GM21528 (cell line): ENCODE measurements around the gene PSD2.

Experiments used
- ATAC-seq: cut with Tn5 transposase; IDR thresholded peaks from one replicate; pipeline ENCODE4 v1.9.1; 2021; ENCODE audit warnings: mild to moderate bottlenecking, moderate library complexity; ENCODE audit not compliant: unreplicated experiment, low FRiP score

Gene PSD2

GRCh38 chr5:139872052-139872766 lies 76.6 kb downstream of the PSD2 start:
- ATAC-seq = no peak

- no peak for ATAC-seq
These were observed 77.5 kb downstream of the PSD2 start for GRCh38 chr5:139872851-139873794.

GRCh38 chr5:139875957-139876356 lies 80.3 kb downstream of the PSD2 start:
- ATAC-seq = no peak

DNA sequence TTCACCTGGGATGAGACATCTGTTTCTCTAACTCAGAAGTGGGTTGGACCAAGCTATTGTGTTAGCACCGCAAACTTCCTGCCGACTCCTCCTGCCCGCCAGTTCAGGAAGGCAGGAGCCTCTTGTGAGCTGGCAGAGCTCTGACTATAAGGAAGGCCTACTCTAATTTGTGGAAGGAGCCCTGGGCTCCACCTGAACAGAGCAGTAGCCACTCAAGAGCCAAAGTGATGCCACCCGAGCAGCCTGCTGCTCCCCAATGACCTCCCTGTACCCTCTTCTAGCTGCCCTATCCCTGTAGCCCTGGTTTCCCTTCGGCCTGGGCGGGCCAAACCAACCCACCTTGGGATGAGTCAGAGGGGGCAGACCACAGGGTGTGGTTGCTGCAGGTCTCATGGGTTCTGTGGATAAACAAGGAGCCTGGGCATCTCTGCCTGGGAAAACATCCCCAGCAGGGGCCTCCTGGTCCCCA lies 81.6 kb downstream of the PSD2 start:
- no peak for ATAC-seq

DNA sequence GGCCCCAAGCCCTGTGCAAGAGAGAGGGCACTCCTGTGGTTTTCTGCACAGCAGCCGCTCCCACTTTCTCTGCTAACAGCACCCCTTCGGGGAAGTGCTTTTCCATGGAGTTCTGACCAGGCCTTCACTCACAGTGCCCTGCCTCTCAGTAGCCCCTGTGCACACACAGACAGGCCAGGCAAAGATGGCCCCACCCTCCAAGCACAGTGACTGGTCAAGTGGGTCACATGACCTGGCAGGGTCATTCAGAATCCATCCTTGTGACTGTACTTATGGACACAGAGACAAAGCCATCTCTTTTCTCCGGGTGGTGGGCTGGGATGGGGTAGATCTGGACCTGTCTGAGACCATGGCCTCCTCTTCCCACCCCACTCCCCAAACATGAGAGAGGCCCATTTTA lies 82.5 kb downstream of the PSD2 start:
- ATAC-seq = no peak

DNA sequence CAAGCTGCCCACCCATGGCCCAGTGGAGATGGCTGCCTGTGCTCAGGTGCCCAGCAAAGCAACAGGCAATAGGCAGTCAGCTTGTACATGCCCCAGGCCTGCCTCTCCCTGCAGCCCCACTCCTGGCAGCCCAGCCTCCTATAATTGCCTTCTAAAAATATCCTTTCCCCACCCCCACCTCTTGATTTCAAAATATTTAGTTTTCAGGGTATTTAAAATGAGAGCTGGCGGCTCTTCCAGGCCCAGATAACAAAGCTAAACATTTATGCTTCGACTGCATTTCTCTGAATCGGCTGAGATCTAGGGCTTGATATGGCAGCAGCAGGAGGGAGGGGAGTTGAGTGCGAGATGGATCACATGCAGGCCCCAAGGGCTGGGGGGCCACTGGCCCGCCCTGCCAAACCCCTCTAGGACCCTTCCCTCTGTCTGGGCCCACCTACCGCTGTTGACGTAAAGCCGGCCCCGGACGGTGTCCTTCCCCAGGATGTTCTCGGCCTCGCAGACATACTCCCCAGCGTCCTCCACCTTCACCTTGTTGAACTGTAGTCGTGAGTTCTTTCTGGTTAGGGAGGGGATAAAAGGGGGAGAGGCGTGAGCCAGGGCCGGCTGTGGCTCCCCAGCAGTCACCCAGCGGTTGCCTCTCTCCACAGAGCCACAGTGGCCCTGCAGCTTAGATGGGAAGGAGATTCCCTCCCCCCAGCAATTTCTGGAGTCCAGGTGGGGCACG lies 85.0 kb downstream of the PSD2 start:
- no peak for ATAC-seq

DNA sequence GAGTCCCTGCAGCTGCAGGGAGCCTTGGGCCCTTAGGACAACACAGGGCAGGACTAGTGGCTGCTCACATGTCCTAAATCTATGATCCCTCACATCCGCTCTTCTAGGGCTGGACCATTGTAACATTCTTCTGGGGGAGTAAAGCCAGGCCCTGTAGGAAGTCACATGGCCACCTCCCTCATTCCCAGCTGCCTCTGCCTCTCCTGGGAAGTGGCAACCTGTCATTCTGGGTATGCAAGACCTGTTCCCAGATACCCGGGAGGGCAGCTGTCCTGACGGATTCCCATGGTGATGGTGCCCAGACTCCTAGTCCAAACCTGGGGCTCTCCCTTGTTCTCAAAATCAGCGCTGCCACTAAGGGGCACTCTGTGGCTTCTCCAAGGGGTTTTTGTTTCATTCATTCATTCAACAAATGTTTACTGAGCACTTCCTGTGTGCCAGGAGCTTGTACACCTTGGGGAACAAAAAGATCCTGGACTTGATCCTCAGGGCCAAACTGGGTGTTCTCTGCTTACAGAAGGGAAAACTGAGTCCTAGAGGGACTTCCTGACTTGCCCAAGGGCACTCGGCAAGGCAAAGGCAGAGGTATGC lies 85.6 kb downstream of the PSD2 start:
- ATAC-seq = no peak

GRCh38 chr5:139882316-139882715 lies 86.7 kb downstream of the PSD2 start:
- ATAC-seq = no peak

DNA sequence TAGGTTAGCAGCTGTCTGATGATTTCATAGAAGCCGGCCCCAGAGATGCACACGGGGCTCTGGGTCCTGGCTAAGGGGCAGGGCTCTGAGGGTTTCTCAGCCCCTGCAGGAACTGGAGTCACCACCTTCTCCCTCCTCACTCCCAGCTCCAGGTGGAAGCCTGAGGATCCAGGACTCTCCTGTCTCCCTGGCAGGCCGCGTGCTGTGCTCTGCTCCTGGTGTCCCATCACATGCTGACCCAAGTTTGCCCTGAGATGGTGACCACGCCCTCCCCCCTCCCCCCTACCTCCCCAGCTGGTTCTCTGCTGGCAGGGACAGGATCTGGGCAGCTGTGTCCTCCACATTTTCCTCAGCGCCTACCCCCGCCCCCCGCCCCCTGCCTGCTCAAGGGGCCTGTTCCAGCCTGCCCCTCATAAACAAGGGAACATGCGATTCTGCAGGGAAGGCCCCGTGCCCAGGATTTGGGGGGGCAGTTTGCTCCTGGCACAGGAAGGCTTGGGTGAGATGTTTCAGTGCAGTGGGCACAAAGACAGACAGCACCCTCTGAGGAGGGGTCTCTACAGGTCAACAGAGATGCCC lies 87.4 kb downstream of the PSD2 start:
- no peak for ATAC-seq

DNA sequence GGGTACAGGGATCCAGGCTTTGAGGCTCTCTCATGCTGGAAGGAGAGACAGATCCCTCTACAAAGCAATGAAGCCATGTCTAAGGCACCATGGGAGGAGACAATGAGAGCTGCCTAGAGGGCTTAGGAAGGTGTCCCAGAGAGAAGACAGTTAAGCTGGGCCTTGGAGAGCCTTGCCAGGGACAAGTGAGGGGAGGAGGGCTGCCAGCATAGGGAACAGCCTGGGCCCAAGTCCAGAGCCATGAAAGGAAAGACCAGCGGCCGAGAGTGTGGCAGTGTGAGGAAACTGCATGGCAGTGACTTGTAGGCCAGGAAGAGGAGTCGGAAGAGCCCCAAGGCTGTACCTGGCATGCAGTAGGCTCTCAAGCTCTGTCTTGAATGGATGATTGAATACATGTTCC lies 88.5 kb downstream of the PSD2 start:
- no peak for ATAC-seq

- ATAC-seq = no peak
These were observed 89.1 kb downstream of the PSD2 start for GRCh38 chr5:139884734-139885133.

GRCh38 chr5:139885172-139885856 lies 89.7 kb downstream of the PSD2 start:
- ATAC-seq = no peak

- no peak for ATAC-seq
These were observed 90.2 kb downstream of the PSD2 start for GRCh38 chr5:139885857-139886208.

GRCh38 chr5:139886213-139886612 lies 90.6 kb downstream of the PSD2 start:
- ATAC-seq = no peak

DNA sequence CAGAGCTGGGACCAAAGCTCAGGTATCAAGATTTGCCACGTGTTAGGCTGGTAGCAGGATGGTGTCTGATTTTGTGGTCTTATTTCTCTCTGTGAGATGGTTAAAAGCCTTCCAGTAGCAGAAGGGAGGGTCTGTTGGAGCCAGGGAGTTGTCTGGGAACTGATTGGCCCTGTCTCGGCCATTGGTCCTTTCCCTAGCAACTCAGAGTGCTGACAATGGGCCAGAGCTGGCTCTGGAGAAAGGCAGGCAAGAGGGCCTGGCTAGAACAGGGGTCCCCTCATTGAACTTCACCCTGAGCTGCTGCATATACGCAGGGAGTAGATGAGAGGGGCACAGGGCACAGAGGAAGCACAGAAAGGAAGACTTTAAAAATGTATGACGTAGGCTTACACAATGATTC lies 92.8 kb downstream of the PSD2 start:
- no peak for ATAC-seq

DNA sequence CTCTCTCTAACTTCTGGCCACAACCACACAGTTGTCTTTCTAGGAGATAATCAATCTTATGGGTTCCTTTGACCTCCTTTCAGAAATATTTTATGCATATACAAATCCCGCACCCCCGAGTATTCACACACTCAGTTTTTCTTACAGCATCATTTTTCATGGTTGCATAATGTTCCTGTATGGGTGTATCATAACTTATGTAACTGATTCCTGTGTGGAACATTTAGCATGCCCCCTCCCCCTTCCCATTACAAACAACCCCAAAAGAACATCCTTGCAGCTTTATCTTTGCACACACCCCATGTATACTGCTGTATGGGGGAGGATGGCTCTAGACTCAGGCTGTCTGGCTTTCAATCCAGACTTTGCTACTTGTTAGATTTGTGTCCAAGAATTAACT lies 93.8 kb downstream of the PSD2 start:
- no peak for ATAC-seq

- ATAC-seq = no peak
These were observed 98.3 kb downstream of the PSD2 start for GRCh38 chr5:139893873-139894272.
